Measurements from ENCODE around the gene ABCB9.

Gene ABCB9

DNA sequence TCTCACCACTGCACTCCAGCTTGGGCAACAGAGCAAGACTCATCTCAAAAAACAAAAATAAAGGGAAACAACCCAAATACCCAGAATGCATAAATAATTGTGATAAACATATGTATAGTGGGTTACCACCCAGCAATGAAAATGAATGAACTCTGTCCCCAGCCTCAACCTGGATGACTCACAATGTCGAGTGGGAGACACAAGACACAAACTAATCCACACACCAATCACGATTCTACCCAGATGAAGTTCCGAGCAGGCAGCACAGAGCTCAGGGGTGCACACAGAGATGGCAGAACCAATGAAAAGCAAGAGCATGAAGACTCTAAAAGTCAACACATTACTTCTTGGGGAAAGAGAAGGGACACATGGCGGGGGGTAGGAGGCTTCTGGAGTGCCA is 27.1 kb downstream of the ABCB9 start:
- Histone ChIP-seq H3K9me3 (ENCODE audit: control extremely low read depth in 1 of 5, control insufficient read depth in 4 of 5, insufficient read depth in 2 of 5, low read depth in 1 of 5, low read length in 4 of 5) (no peaks in the 10 kb centered on the region), H3K27ac (ENCODE audit: insufficient read depth in 1 of 2, low read depth in 1 of 2, low read length in 2 of 2, poor library complexity in 1 of 2, severe bottlenecking in 2 of 2) (no peak overlapping the region), H3K36me3 (ENCODE audit: control insufficient read depth in 4 of 4, insufficient read depth in 4 of 4, low read length in 3 of 4) (peaks cover 0 to 8% (median 0%) of the 10 kb centered on the region in 4 experiments), H3K4me1 (ENCODE audit: control extremely low read depth in 1 of 4, control insufficient read depth in 4 of 4, insufficient read depth in 4 of 4, low read length in 3 of 4) (peaks cover 0 to 12% (median 11%) of the 10 kb centered on the region in 4 experiments), H3K27me3 (replicated peaks in 2 of 5; ENCODE audit: control insufficient read depth in 4 of 5, insufficient read depth in 5 of 5, low read length in 4 of 5) (no peaks in the 10 kb centered on the region), H3K4me3 (ENCODE audit: control insufficient read depth in 1 of 7, extremely low read depth in 1 of 7, insufficient read depth in 4 of 7, low read depth in 2 of 7, low read length in 6 of 7) (no peak overlapping the region)
- 88% methylated on average over 1 of the region's 4 CpGs for WGBS (ENCODE audit: insufficient coverage)
- DNase-seq = no peak
- CTCF ChIA-PET = interaction anchor here (0.7 kb wide), 1 partner anchor 8 kb away, joined by 4 read pairs; no protein-coding TSS in a partner anchor
- POLR2A ChIA-PET = no interaction called here

DNA sequence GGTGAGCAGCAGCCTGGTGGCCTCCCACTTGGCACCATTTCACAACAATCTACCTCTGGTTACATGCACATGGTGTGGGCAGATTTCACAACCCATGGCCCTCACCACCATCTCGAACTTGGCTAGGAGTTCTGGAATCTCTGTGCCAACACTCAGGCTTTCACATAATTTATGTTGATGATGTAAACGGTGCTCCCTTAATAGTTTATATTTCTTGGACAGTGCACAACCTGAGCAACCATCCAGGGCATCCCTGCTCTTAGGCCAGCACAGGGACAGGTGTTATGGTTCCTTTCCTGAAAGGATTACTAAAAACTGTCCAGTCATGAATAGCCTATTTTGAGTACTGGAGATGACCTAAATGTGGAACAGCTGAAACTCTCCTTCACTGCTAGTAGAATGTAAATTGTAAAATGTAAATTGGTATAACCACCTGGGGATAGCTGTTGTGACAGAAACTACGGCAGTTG is 28.6 kb downstream of the ABCB9 start:
- Histone ChIP-seq H3K9me3 (ENCODE audit: control extremely low read depth in 1 of 5, control insufficient read depth in 4 of 5, insufficient read depth in 2 of 5, low read depth in 1 of 5, low read length in 4 of 5) (no peaks in the 10 kb centered on the region), H3K4me1 (ENCODE audit: control extremely low read depth in 1 of 4, control insufficient read depth in 4 of 4, insufficient read depth in 4 of 4, low read length in 3 of 4) (peaks cover 0 to 1% (median 0%) of the 10 kb centered on the region in 4 experiments), H3K4me3 (ENCODE audit: control insufficient read depth in 1 of 7, extremely low read depth in 1 of 7, insufficient read depth in 4 of 7, low read depth in 2 of 7, low read length in 6 of 7) (no peak overlapping the region), H3K27me3 (replicated peaks in 2 of 5; ENCODE audit: control insufficient read depth in 4 of 5, insufficient read depth in 5 of 5, low read length in 4 of 5) (no peaks in the 10 kb centered on the region), H3K27ac (ENCODE audit: insufficient read depth in 1 of 2, low read depth in 1 of 2, low read length in 2 of 2, poor library complexity in 1 of 2, severe bottlenecking in 2 of 2) (no peak overlapping the region), H3K36me3 (ENCODE audit: control insufficient read depth in 4 of 4, insufficient read depth in 4 of 4, low read length in 3 of 4) (peaks cover 0 to 8% (median 0%) of the 10 kb centered on the region in 4 experiments)
- CTCF ChIA-PET = interaction anchor here (0.7 to 1.9 kb wide), 3 partner anchors 9 to 11 kb away, joined by 3 to 9 read pairs (median 3); no protein-coding TSS in a partner anchor
- WGBS (ENCODE audit: insufficient coverage) = 100% methylated on average over 1 of the region's 3 CpGs
- DNase-seq = no peak
- POLR2A ChIA-PET = no interaction called here

GRCh38 chr12:122935318-122935717 is 30.9 kb downstream of the ABCB9 start:
- Histone ChIP-seq H3K27ac (ENCODE audit: insufficient read depth in 1 of 2, low read depth in 1 of 2, low read length in 2 of 2, poor library complexity in 1 of 2, severe bottlenecking in 2 of 2) (no peak overlapping the region), H3K9me3 (ENCODE audit: control extremely low read depth in 1 of 5, control insufficient read depth in 4 of 5, insufficient read depth in 2 of 5, low read depth in 1 of 5, low read length in 4 of 5) (no peaks in the 10 kb centered on the region), H3K27me3 (replicated peaks in 2 of 5; ENCODE audit: control insufficient read depth in 4 of 5, insufficient read depth in 5 of 5, low read length in 4 of 5) (no peaks in the 10 kb centered on the region), H3K4me1 (ENCODE audit: control extremely low read depth in 1 of 4, control insufficient read depth in 4 of 4, insufficient read depth in 4 of 4, low read length in 3 of 4) (no peaks in the 10 kb centered on the region), H3K4me3 (ENCODE audit: control insufficient read depth in 1 of 7, extremely low read depth in 1 of 7, insufficient read depth in 4 of 7, low read depth in 2 of 7, low read length in 6 of 7) (no peak overlapping the region), H3K36me3 (ENCODE audit: control insufficient read depth in 4 of 4, insufficient read depth in 4 of 4, low read length in 3 of 4) (peaks cover 0 to 8% (median 3%) of the 10 kb centered on the region in 4 experiments)
- ChIA-PET POLR2A (no interaction called here), CTCF (no interaction called here)
- whole genome bisulfite sequencing (ENCODE audit: insufficient coverage) = 100% methylated on average over 7 of the region's 8 CpGs
- no peak for DNase-seq

- 100% methylated on average over 1 of the region's 3 CpGs for WGBS (ENCODE audit: insufficient coverage)
- POLR2A ChIA-PET = no interaction called here
- DNase-seq = no peak
- peaks cover 0 to 8% (median 3%) of the 10 kb centered on the region in 4 experiments for H3K36me3 ChIP-seq (ENCODE audit: control insufficient read depth in 4 of 4, insufficient read depth in 4 of 4, low read length in 3 of 4)
- H3K9me3 ChIP-seq (ENCODE audit: control extremely low read depth in 1 of 5, control insufficient read depth in 4 of 5, insufficient read depth in 2 of 5, low read depth in 1 of 5, low read length in 4 of 5) = no peaks in the 10 kb centered on the region
- H3K27me3 ChIP-seq (replicated peaks in 2 of 5; ENCODE audit: control insufficient read depth in 4 of 5, insufficient read depth in 5 of 5, low read length in 4 of 5) = no peaks in the 10 kb centered on the region
- H3K27ac ChIP-seq (ENCODE audit: insufficient read depth in 1 of 2, low read depth in 1 of 2, low read length in 2 of 2, poor library complexity in 1 of 2, severe bottlenecking in 2 of 2) = no peak overlapping the region
- H3K4me3 ChIP-seq (ENCODE audit: control insufficient read depth in 1 of 7, extremely low read depth in 1 of 7, insufficient read depth in 4 of 7, low read depth in 2 of 7, low read length in 6 of 7) = no peak overlapping the region
- CTCF ChIA-PET = no interaction called here
- H3K4me1 ChIP-seq (ENCODE audit: control extremely low read depth in 1 of 4, control insufficient read depth in 4 of 4, insufficient read depth in 4 of 4, low read length in 3 of 4) = no peaks in the 10 kb centered on the region
Observed at GRCh38 chr12:122934722-122935121, 31.5 kb downstream of the ABCB9 start.

GRCh38 chr12:122932207-122932606 is 34.1 kb downstream of the ABCB9 start:
- CTCF ChIA-PET = interaction anchor here (3.4 kb wide), 1 partner anchor 14 kb away, joined by 21 read pairs; no protein-coding TSS in a partner anchor
- Histone ChIP-seq H3K27ac (ENCODE audit: insufficient read depth in 1 of 2, low read depth in 1 of 2, low read length in 2 of 2, poor library complexity in 1 of 2, severe bottlenecking in 2 of 2) (no peak overlapping the region), H3K36me3 (ENCODE audit: control insufficient read depth in 4 of 4, insufficient read depth in 4 of 4, low read length in 3 of 4) (peaks cover 0 to 6% (median 2%) of the 10 kb centered on the region in 4 experiments), H3K9me3 (ENCODE audit: control extremely low read depth in 1 of 5, control insufficient read depth in 4 of 5, insufficient read depth in 2 of 5, low read depth in 1 of 5, low read length in 4 of 5) (no peaks in the 10 kb centered on the region), H3K4me1 (ENCODE audit: control extremely low read depth in 1 of 4, control insufficient read depth in 4 of 4, insufficient read depth in 4 of 4, low read length in 3 of 4) (peaks cover 7 to 14% (median 10%) of the 10 kb centered on the region in 4 experiments), H3K4me3 (ENCODE audit: control insufficient read depth in 1 of 7, extremely low read depth in 1 of 7, insufficient read depth in 4 of 7, low read depth in 2 of 7, low read length in 6 of 7) (no peak overlapping the region), H3K27me3 (replicated peaks in 2 of 5; ENCODE audit: control insufficient read depth in 4 of 5, insufficient read depth in 5 of 5, low read length in 4 of 5) (no peaks in the 10 kb centered on the region)
- WGBS (ENCODE audit: insufficient coverage) = 83% methylated on average over 1 of the region's 8 CpGs
- DNase-seq = no peak
- POLR2A ChIA-PET = no interaction called here

DNA sequence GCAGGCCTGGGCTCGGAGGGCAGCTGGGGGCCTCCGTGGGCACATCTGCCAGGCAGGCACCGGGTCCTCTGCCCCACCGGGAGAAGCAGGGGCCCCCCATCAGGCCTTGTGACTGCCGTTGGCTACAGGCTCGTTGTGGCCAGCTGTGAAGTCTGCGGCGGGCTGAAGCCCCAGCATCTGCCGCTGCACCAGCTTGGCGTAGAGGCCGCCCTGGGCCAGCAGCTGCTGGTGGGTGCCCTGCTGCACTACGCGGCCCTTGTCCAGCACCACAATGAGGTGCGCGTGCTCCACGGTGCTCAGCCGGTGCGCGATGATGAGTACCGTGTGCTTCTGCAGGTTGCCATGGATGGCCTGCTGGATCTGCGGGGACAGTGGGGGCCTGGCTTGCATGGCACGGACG is 36.5 kb downstream of the ABCB9 start:
- no peak for DNase-seq
- Histone ChIP-seq H3K36me3 (ENCODE audit: control insufficient read depth in 4 of 4, insufficient read depth in 4 of 4, low read length in 3 of 4) (peaks cover 0 to 6% (median 0%) of the 10 kb centered on the region in 4 experiments), H3K4me1 (ENCODE audit: control extremely low read depth in 1 of 4, control insufficient read depth in 4 of 4, insufficient read depth in 4 of 4, low read length in 3 of 4) (peaks cover 7 to 14% (median 10%) of the 10 kb centered on the region in 4 experiments), H3K27ac (ENCODE audit: insufficient read depth in 1 of 2, low read depth in 1 of 2, low read length in 2 of 2, poor library complexity in 1 of 2, severe bottlenecking in 2 of 2) (no peak overlapping the region), H3K27me3 (replicated peaks in 2 of 5; ENCODE audit: control insufficient read depth in 4 of 5, insufficient read depth in 5 of 5, low read length in 4 of 5) (no peaks in the 10 kb centered on the region), H3K4me3 (ENCODE audit: control insufficient read depth in 1 of 7, extremely low read depth in 1 of 7, insufficient read depth in 4 of 7, low read depth in 2 of 7, low read length in 6 of 7) (no peak overlapping the region), H3K9me3 (ENCODE audit: control extremely low read depth in 1 of 5, control insufficient read depth in 4 of 5, insufficient read depth in 2 of 5, low read depth in 1 of 5, low read length in 4 of 5) (no peaks in the 10 kb centered on the region)
- WGBS (ENCODE audit: insufficient coverage) = 97% methylated on average over 23 of the region's 23 CpGs
- POLR2A ChIA-PET = no interaction called here
- CTCF ChIA-PET = interaction anchor here (0.9 to 3.4 kb wide), 2 partner anchors 10 to 16 kb away, joined by 3 to 21 read pairs; no protein-coding TSS in a partner anchor

DNA sequence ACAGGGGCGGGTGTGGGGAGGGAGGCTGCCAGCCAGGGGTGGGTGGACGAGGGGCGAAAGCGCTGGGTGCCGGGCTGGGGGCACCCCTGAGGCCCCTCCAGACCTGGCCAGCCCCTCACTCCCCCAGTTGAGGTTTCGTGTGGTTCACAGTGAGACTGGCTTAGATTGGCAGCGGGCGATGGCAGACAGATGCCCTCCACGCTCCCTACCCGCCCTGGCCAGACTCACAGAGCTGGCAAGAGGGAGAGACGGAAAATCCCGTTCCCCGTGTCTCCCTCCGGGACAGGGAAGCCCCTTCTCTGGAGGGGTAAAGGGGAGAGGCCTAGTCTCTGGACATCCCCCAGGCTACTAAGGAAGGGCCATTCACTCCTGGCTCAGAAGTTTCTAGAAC is 37.1 kb downstream of the ABCB9 start:
- Histone ChIP-seq H3K4me3 (ENCODE audit: control insufficient read depth in 1 of 7, extremely low read depth in 1 of 7, insufficient read depth in 4 of 7, low read depth in 2 of 7, low read length in 6 of 7) (no peak overlapping the region), H3K27me3 (replicated peaks in 2 of 5; ENCODE audit: control insufficient read depth in 4 of 5, insufficient read depth in 5 of 5, low read length in 4 of 5) (no peaks in the 10 kb centered on the region), H3K27ac (ENCODE audit: insufficient read depth in 1 of 2, low read depth in 1 of 2, low read length in 2 of 2, poor library complexity in 1 of 2, severe bottlenecking in 2 of 2) (no peak overlapping the region), H3K9me3 (ENCODE audit: control extremely low read depth in 1 of 5, control insufficient read depth in 4 of 5, insufficient read depth in 2 of 5, low read depth in 1 of 5, low read length in 4 of 5) (no peaks in the 10 kb centered on the region), H3K36me3 (ENCODE audit: control insufficient read depth in 4 of 4, insufficient read depth in 4 of 4, low read length in 3 of 4) (peaks cover 0 to 6% (median 0%) of the 10 kb centered on the region in 4 experiments), H3K4me1 (ENCODE audit: control extremely low read depth in 1 of 4, control insufficient read depth in 4 of 4, insufficient read depth in 4 of 4, low read length in 3 of 4) (peaks cover 7 to 14% (median 10%) of the 10 kb centered on the region in 4 experiments)
- ChIA-PET POLR2A (no interaction called here), CTCF (interaction anchor here (0.9 to 3.4 kb wide), 2 partner anchors 9 to 17 kb away, joined by 3 to 21 read pairs; no protein-coding TSS in a partner anchor)
- 97% methylated on average over 11 of the region's 14 CpGs for WGBS (ENCODE audit: insufficient coverage)
- no peak for DNase-seq
